Activated CD8-positive, alpha-beta memory T cell treated with anti-CD3 and anti-CD28 coated beads for 24 hours (primary cell): Measurements from ENCODE around the gene HNMT.

ENCODE experiments used
- DNase-seq: peaks from one replicate; pipeline ENCODE4 v3.0.0-alpha.2; 2020

HNMT gene

GRCh38 chr2:138061961-138062360 is 97.7 kb downstream of the HNMT start:
- no peak for DNase-seq

DNA sequence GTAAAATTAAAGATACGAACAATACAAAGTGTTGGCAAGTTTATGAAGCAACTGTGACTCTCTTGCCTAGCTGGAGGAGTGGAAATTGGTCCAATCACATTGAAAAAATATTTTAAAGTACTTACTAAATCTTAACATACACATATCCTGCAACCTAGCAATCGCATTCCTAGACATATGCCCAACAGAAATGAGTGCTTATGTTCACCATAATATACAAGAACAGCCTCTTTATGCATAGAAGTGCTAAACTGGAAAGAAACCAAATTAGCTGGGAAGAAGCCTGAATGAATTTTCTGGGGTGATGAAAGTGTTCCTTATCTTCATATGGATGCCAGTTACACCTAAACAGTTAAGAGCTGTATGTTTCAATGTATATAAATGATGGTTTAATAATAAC is 98.9 kb downstream of the HNMT start:
- DNase-seq, result no peak
